BLaER1 treated with 17β-estradiol and CSF1 and Interleukin-3, amounts not matched to agents 10 nM and 100 nM (cell line): ENCODE data around the gene SERPINE1.

Experiments
- H3K27ac ChIP-seq, 11 experiments: shearing (Covaris generic); formaldehyde crosslinking; 2 replicates each; pipeline ENCODE4 v1.8.1; 2022
- H3K27me3 ChIP-seq, 11 experiments: shearing (Covaris generic); formaldehyde crosslinking; 2 replicates each; pipeline ENCODE4 v1.8.1; 2022
- H3K36me3 ChIP-seq, 11 experiments: shearing (Covaris generic); formaldehyde crosslinking; 2 replicates each; pipeline ENCODE4 v1.8.1; 2022
- H3K4me1 ChIP-seq, 10 experiments: shearing (Covaris generic); formaldehyde crosslinking; 2 replicates each; pipeline ENCODE4 v1.8.1; 2022
- H3K4me2 ChIP-seq, 11 experiments: shearing (Covaris generic); formaldehyde crosslinking; 2 replicates each; pipeline ENCODE4 v1.8.1; 2022
- H3K4me3 ChIP-seq, 10 experiments: shearing (Covaris generic); formaldehyde crosslinking; 2 replicates each; pipeline ENCODE4 v1.8.1; 2022
- H3K9ac ChIP-seq, 11 experiments: shearing (Covaris generic); formaldehyde crosslinking; 2 replicates each; pipeline ENCODE4 v1.8.1; 2022
- H3K9me3 ChIP-seq, 11 experiments: shearing (Covaris generic); formaldehyde crosslinking; replicated peaks in 1 of 11; 2 replicates each; pipeline ENCODE4 v1.8.1; 2022
- H4K20me1 ChIP-seq, 11 experiments: shearing (Covaris generic); formaldehyde crosslinking; 2 replicates each; pipeline ENCODE4 v1.8.1; 2022
- Cebpa-rat ChIP-seq, 11 experiments: shearing (Covaris generic); IDR thresholded peaks; 2 replicates each; pipeline ENCODE4 v1.8.1; 2022

Gene SERPINE1

GRCh38 chr7:101133621-101134398 is 6.9 kb downstream of the SERPINE1 start:
- peaks cover 33 to 68% (median 49%) of the 10 kb centered on the region in 10 experiments for H3K4me1 ChIP-seq
- peaks cover 0 to 3% (median 0%) of the 10 kb centered on the region in 11 experiments; a peak in 4 of 22 replicates for H3K27me3 ChIP-seq
- peak overlapping the region; percentile 2 to 93 (median 52); a peak in 17 of 22 replicates for H3K4me2 ChIP-seq
- H3K9ac ChIP-seq, result no peak overlapping the region; a peak in 1 of 22 replicates
- no peak overlapping the region for H3K4me3 ChIP-seq
- TF ChIP-seq Cebpa-rat (IDR thresholded peaks at IDR 0.05), result no peak
- H3K36me3 ChIP-seq, result no peaks in the 10 kb centered on the region
- H3K27ac ChIP-seq, result peak overlapping the region in 1 of 11 experiments; percentile 49; a peak in 1 of 22 replicates
- no peaks in the 10 kb centered on the region for H3K9me3 ChIP-seq
- H4K20me1 ChIP-seq, result no peaks in the 10 kb centered on the region; a peak in 1 of 22 replicates

GRCh38 chr7:101134399-101134980 is 7.6 kb downstream of the SERPINE1 start:
- no peak for TF ChIP-seq Cebpa-rat (IDR thresholded peaks at IDR 0.05)
- Histone ChIP-seq H3K27me3 (peaks cover 0 to 3% (median 0%) of the 10 kb centered on the region in 11 experiments; a peak in 4 of 22 replicates), H3K4me1 (peaks cover 40 to 75% (median 56%) of the 10 kb centered on the region in 10 experiments), H3K27ac (peak overlapping the region in 2 of 11 experiments; percentile 49 to 50; a peak in 4 of 22 replicates), H3K4me2 (peak overlapping the region; percentile 2 to 93 (median 52); a peak in 18 of 22 replicates), H3K4me3 (no peak overlapping the region), H3K9me3 (no peaks in the 10 kb centered on the region), H3K36me3 (no peaks in the 10 kb centered on the region), H3K9ac (peak overlapping the region in 1 of 11 experiments; percentile 5; a peak in 2 of 22 replicates), H4K20me1 (no peaks in the 10 kb centered on the region; a peak in 1 of 22 replicates)

DNA sequence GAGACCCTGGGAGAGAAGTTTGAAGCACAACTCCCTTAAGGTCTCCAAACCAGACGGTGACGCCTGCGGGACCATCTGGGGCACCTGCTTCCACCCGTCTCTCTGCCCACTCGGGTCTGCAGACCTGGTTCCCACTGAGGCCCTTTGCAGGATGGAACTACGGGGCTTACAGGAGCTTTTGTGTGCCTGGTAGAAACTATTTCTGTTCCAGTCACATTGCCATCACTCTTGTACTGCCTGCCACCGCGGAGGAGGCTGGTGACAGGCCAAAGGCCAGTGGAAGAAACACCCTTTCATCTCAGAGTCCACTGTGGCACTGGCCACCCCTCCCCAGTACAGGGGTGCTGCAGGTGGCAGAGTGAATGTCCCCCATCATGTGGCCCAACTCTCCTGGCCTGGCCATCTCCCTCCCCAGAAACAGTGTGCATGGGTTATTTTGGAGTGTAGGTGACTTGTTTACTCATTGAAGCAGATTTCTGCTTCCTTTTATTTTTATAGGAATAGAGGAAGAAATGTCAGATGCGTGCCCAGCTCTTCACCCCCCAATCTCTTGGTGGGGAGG is 10.8 kb downstream of the SERPINE1 start:
- H3K27me3 ChIP-seq, result peaks cover 0 to 3% (median 0%) of the 10 kb centered on the region in 11 experiments; a peak in 4 of 22 replicates
- H3K9me3 ChIP-seq, result no peaks in the 10 kb centered on the region
- peak overlapping the region in 7 of 11 experiments; percentile 3 to 75 (median 58); a peak in 10 of 22 replicates for H3K27ac ChIP-seq
- H4K20me1 ChIP-seq, result no peaks in the 10 kb centered on the region; a peak in 1 of 22 replicates
- H3K9ac ChIP-seq, result peak overlapping the region in 7 of 11 experiments; percentile 11 to 64 (median 31); a peak in 8 of 22 replicates
- H3K4me1 ChIP-seq, result peaks cover 60 to 82% (median 76%) of the 10 kb centered on the region in 10 experiments
- H3K4me2 ChIP-seq, result peak overlapping the region; percentile 52 to 93 (median 73)
- H3K4me3 ChIP-seq, result peak overlapping the region in 5 of 10 experiments; percentile 15 to 49 (median 39); a peak in 7 of 20 replicates
- H3K36me3 ChIP-seq, result no peaks in the 10 kb centered on the region
- TF ChIP-seq Cebpa-rat (IDR thresholded peaks at IDR 0.05), result no peak

DNA sequence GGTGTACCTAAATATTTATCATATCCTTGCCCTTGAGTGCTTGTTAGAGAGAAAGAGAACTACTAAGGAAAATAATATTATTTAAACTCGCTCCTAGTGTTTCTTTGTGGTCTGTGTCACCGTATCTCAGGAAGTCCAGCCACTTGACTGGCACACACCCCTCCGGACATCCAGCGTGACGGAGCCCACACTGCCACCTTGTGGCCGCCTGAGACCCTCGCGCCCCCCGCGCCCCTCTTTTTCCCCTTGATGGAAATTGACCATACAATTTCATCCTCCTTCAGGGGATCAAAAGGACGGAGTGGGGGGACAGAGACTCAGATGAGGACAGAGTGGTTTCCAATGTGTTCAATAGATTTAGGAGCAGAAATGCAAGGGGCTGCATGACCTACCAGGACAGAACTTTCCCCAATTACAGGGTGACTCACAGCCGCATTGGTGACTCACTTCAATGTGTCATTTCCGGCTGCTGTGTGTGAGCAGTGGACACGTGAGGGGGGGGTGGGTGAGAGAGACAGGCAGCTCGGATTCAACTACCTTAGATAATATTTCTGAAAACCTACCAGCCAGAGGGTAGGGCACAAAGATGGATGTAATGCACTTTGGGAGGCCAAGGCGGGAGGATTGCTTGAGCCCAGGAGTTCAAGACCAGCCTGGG is 11.4 kb downstream of the SERPINE1 start:
- H4K20me1 ChIP-seq, result no peaks in the 10 kb centered on the region; a peak in 1 of 22 replicates
- TF ChIP-seq Cebpa-rat (IDR thresholded peaks at IDR 0.05), result no peak
- peak overlapping the region in 7 of 11 experiments; percentile 3 to 75 (median 58); a peak in 12 of 22 replicates for H3K27ac ChIP-seq
- H3K9me3 ChIP-seq, result no peaks in the 10 kb centered on the region
- H3K36me3 ChIP-seq, result no peaks in the 10 kb centered on the region
- peaks cover 64 to 79% (median 77%) of the 10 kb centered on the region in 10 experiments for H3K4me1 ChIP-seq
- peak overlapping the region in 7 of 11 experiments; percentile 11 to 64 (median 31); a peak in 9 of 22 replicates for H3K9ac ChIP-seq
- peak overlapping the region; percentile 52 to 93 (median 73) for H3K4me2 ChIP-seq
- peaks cover 0 to 3% (median 0%) of the 10 kb centered on the region in 11 experiments; a peak in 4 of 22 replicates for H3K27me3 ChIP-seq
- H3K4me3 ChIP-seq, result peak overlapping the region in 5 of 10 experiments; percentile 15 to 49 (median 39); a peak in 7 of 20 replicates

DNA sequence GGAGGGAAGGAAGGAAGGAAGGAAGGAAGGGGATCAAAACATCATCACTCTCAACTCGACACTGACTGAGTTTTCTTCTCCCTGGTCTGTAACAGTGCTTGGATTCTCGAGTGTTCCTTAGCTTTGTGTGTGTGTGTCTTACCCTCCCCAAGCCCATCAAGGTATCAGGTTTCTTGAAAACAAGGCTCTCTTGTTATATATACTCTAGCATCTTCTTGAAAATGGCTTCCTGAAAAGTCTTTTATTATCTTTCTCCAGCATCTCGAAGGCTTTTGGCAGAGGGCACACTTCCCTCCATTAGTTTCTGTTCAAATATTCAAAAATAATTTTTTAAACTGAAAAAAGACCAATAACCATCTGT is 13.4 kb downstream of the SERPINE1 start:
- H3K36me3 ChIP-seq, result no peaks in the 10 kb centered on the region
- H3K27me3 ChIP-seq, result peaks cover 0 to 3% (median 0%) of the 10 kb centered on the region in 11 experiments; a peak in 4 of 22 replicates
- H3K4me2 ChIP-seq, result peak overlapping the region; percentile 4 to 83 (median 49); a peak in 19 of 22 replicates
- H3K4me3 ChIP-seq, result no peak overlapping the region
- TF ChIP-seq Cebpa-rat (IDR thresholded peaks at IDR 0.05), result no peak
- no peaks in the 10 kb centered on the region for H3K9me3 ChIP-seq
- H4K20me1 ChIP-seq, result no peaks in the 10 kb centered on the region
- H3K27ac ChIP-seq, result peak overlapping the region in 3 of 11 experiments; percentile 5 to 11 (median 6); a peak in 2 of 22 replicates
- peaks cover 59 to 76% (median 65%) of the 10 kb centered on the region in 10 experiments for H3K4me1 ChIP-seq
- H3K9ac ChIP-seq, result peak overlapping the region in 2 of 11 experiments; percentile 4 to 34; a peak in 2 of 22 replicates

GRCh38 chr7:101140746-101141382 is 14.0 kb downstream of the SERPINE1 start:
- Histone ChIP-seq H3K4me3 (no peak overlapping the region), H3K27ac (peak overlapping the region in 4 of 11 experiments; percentile 5 to 32 (median 8); a peak in 2 of 22 replicates), H3K9ac (peak overlapping the region in 5 of 11 experiments; percentile 2 to 34 (median 5); a peak in 3 of 22 replicates), H3K36me3 (no peaks in the 10 kb centered on the region), H3K9me3 (no peaks in the 10 kb centered on the region), H4K20me1 (no peaks in the 10 kb centered on the region), H3K27me3 (0 out of 22 replicates have a peak, but pooled peaks cover 0 to 3% (median 0%) of the 10 kb centered on the region in 11 experiments), H3K4me1 (peaks cover 53 to 76% (median 63%) of the 10 kb centered on the region in 10 experiments), H3K4me2 (peak overlapping the region; percentile 4 to 83 (median 50); a peak in 20 of 22 replicates)
- no peak for TF ChIP-seq Cebpa-rat (IDR thresholded peaks at IDR 0.05)

DNA sequence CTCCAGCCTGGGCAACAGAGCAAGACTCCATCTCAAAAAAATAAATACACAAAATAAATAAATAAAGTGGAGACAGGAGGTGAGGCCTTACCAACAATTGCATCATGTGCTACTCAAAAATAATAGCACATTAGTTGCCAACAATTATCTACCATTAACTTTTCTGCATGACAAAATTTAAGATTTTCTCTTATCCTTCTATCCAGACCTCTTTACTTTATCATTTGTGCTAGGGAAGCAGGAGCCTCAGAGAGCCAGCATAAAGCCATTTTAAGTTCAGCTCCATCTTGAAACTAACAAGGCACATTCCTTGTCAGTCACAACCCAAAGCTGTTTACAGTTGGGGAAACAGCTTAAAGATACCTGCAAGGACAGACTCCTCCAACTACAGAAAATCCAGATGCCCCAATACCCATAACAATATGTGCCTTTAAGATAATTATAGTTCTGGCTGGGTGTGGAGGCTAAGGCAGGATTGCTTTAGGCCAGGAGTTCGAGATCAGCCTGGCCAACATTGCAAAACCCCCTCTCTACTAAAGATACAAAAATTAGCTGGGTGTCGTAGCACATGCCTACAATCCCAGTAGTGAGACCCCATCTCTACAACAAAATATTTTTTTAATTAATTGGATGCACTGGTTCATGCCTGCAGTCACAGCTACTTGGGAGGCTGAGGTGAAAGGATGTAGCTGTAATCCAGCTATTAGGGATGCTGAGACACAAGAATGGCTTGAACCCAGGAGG is 25.2 kb downstream of the SERPINE1 start:
- TF ChIP-seq Cebpa-rat (IDR thresholded peaks at IDR 0.05), result no peak

More for the DNA sequence above, 25.2 kb downstream of the SERPINE1 start:
- Histone ChIP-seq H3K4me1 (peaks cover 21 to 33% (median 28%) of the 10 kb centered on the region in 10 experiments), H3K9ac (no peak overlapping the region), H3K4me2 (no peak overlapping the region), H4K20me1 (peaks cover 0 to 16% (median 0%) of the 10 kb centered on the region in 11 experiments; a peak in 5 of 22 replicates), H3K36me3 (peaks cover 2 to 10% (median 6%) of the 10 kb centered on the region in 11 experiments; a peak in 19 of 22 replicates), H3K4me3 (no peak overlapping the region), H3K9me3 (no peaks in the 10 kb centered on the region), H3K27ac (no peak overlapping the region), H3K27me3 (0 out of 22 replicates have a peak, but pooled peaks cover 0 to 10% (median 0%) of the 10 kb centered on the region in 11 experiments)
